Keratinocyte (primary cell): ENCODE measurements around the gene PTBP1. TPM values are rescaled to one million over a fixed set of nuclear protein-coding genes. Genes with fewer than 3 reads are reported as not detected.

Source experiments
- DNase-seq: peaks from one replicate; pipeline ENCODE4 v3.0.0-alpha.2; 2011; ENCODE audit warnings: low read depth, missing footprints, low spot score
- FAIRE-seq: peaks from 2 replicates; lab custom pipeline; 2011; peaks lifted over from hg19 to GRCh38; lab: Jason Lieb, UNC
- H2AFZ ChIP-seq: 2 replicates; pipeline ENCODE4 v1.6.0; 2012; ENCODE audit warnings: low read length, control low read depth, inconsistent platforms; ENCODE audit not compliant: control insufficient read depth
- H3K27ac ChIP-seq: 2 replicates; pipeline ENCODE4 v1.5.1; 2011; ENCODE audit warnings: low read length; ENCODE audit not compliant: control insufficient read depth, insufficient read depth
- H3K27me3 ChIP-seq: 3 replicates; pipeline ENCODE4 v1.6.0; 2011; ENCODE audit warnings: low read length; ENCODE audit not compliant: control insufficient read depth, insufficient read depth; ENCODE audit errors: extremely low read depth
- H3K36me3 ChIP-seq, 2 experiments: 2 replicates in 1 of 2; 3 replicates in 1 of 2; pipeline ENCODE4 v1.5.1; 2011; ENCODE audit warnings: low read length in 2 of 2, mild to moderate bottlenecking in 1 of 2; ENCODE audit not compliant: control insufficient read depth in 2 of 2, insufficient read depth in 2 of 2; ENCODE audit errors: extremely low read depth in 1 of 2
- H3K4me1 ChIP-seq: 3 replicates; pipeline ENCODE4 v1.5.1; 2011; ENCODE audit warnings: low read length; ENCODE audit not compliant: control insufficient read depth, insufficient read depth; ENCODE audit errors: extremely low read depth
- H3K4me2 ChIP-seq: 3 replicates; pipeline ENCODE4 v1.6.0; 2011; ENCODE audit warnings: low read depth, low read length; ENCODE audit not compliant: control insufficient read depth, insufficient read depth; ENCODE audit errors: extremely low read depth
- H3K4me3 ChIP-seq, 3 experiments: fragments of 200-600 bp in 1 of 3; sonication (generic) in 1 of 3; 2 replicates in 2 of 3; 3 replicates in 1 of 3; pipeline ENCODE4 v1.5.1; 2011 to 2016; ENCODE audit warnings: low read length in 3 of 3, mild to moderate bottlenecking in 3 of 3, control low read depth in 2 of 3, inconsistent platforms in 1 of 3, low read depth in 1 of 3, mixed read lengths in 1 of 3, mixed run types in 1 of 3, moderate library complexity in 1 of 3; ENCODE audit not compliant: control insufficient read depth in 2 of 3, insufficient read depth in 2 of 3; ENCODE audit errors: extremely low read depth in 1 of 3
- H3K79me2 ChIP-seq: 2 replicates; pipeline ENCODE4 v1.6.0; 2012; ENCODE audit warnings: low read length; ENCODE audit not compliant: control insufficient read depth, insufficient read depth
- H3K9ac ChIP-seq: 3 replicates; pipeline ENCODE4 v1.6.0; 2011; ENCODE audit warnings: low read length; ENCODE audit not compliant: control insufficient read depth, insufficient read depth; ENCODE audit errors: extremely low read depth
- H3K9me1 ChIP-seq: 3 replicates; pipeline ENCODE4 v1.6.0; 2011; ENCODE audit warnings: low read length; ENCODE audit not compliant: control insufficient read depth, insufficient read depth; ENCODE audit errors: extremely low read depth
- H3K9me3 ChIP-seq: 2 replicates; pipeline ENCODE4 v1.5.1; 2012; ENCODE audit warnings: low read depth, low read length; ENCODE audit not compliant: control insufficient read depth
- H4K20me1 ChIP-seq: 3 replicates; pipeline ENCODE4 v1.6.0; 2011; ENCODE audit warnings: low read length; ENCODE audit not compliant: control insufficient read depth, insufficient read depth; ENCODE audit errors: extremely low read depth
- CTCF ChIP-seq, 3 experiments: IDR thresholded peaks in 1 of 3; conservative IDR thresholded peaks in 1 of 3; optimal IDR thresholded peaks in 1 of 3; 2 replicates in 2 of 3; 3 replicates in 1 of 3; pipeline versions ENCODE3 to v1.5.1; 2011; ENCODE audit warnings: low read length in 3 of 3, mild to moderate bottlenecking in 3 of 3, moderate library complexity in 2 of 3, control low read depth in 1 of 3, inconsistent platforms in 1 of 3; ENCODE audit not compliant: insufficient read depth in 2 of 3; ENCODE audit errors: extremely low read depth in 1 of 3
- EZH2 ChIP-seq: IDR thresholded peaks from one replicate; pipeline ENCODE4 v1.6.1; 2012; ENCODE audit warnings: inconsistent platforms, mild to moderate bottlenecking, low read length, moderate library complexity
- dilution Hi-C: fragments of 300-500 bp; cut with MboI; formaldehyde crosslinking; loops from one replicate; pipeline ENCODE4 v1.7.0; 2020; ENCODE audit warnings: low sequenced_read_pairs; ENCODE audit not compliant: extremely low pct_ligation_motif_present
- polyA plus RNA-seq, 5 experiments: library from polyadenylated mRNA; depleted of rRNA in 3 of 5; stranded (reverse) in 3 of 5; stranded (forward) in 1 of 5; unstranded in 1 of 5; fragments of >200 nt; gene quantifications; 1 replicate in 1 of 5; 2 replicates in 3 of 5; 3 replicates in 1 of 5; pipeline versions ENCODE4 v1.2.1 to v1.2.3, GENCODE V29; 2011 to 2012; ENCODE audit warnings: missing spikeins in 2 of 5, low read depth in 1 of 5, low replicate concordance in 1 of 5

Gene PTBP1
- polyA plus RNA-seq, 1 donor (not counting 4 experiments of a cell fraction or from before 2014, with no cell fraction given), result 117 TPM

- TF ChIP-seq CTCF (optimal IDR thresholded peaks at IDR 0.05 in 1 of 3, IDR thresholded peaks at IDR 0.05 in 1 of 3, conservative IDR thresholded peaks at IDR 0.05 in 1 of 3; ENCODE audit: extremely low read depth in 1 of 3, insufficient read depth in 2 of 3, low read length in 3 of 3) (no peak), EZH2 (no peak)
- Histone ChIP-seq H3K27ac (no peak overlapping the region), H3K9me1 (no peaks in the 10 kb centered on the region), H3K4me3 (no peak overlapping the region), H3K9me3 (no peaks in the 10 kb centered on the region), H3K79me2 (no peaks in the 10 kb centered on the region), H3K27me3 (no peaks in the 10 kb centered on the region), H3K9ac (no peak overlapping the region), H2AFZ (no peak overlapping the region), H3K36me3 (no peaks in the 10 kb centered on the region), H3K4me1 (peaks cover 16% of the 10 kb centered on the region), H4K20me1 (no peaks in the 10 kb centered on the region), H3K4me2 (no peak overlapping the region)
- no peak for FAIRE-seq
- dilution Hi-C loops, result no loop called here
- DNase-seq, result no peak
Measured at GRCh38 chr19:791567-792305, 5.5 kb upstream of the PTBP1 start.

GRCh38 chr19:792306-792885 lies 4.9 kb upstream of the PTBP1 start:
- Histone ChIP-seq H3K4me3 (no peak overlapping the region), H3K4me1 (peaks cover 16% of the 10 kb centered on the region), H3K9ac (no peak overlapping the region), H3K9me3 (no peaks in the 10 kb centered on the region), H3K9me1 (no peaks in the 10 kb centered on the region), H3K4me2 (no peak overlapping the region), H4K20me1 (no peaks in the 10 kb centered on the region), H3K79me2 (no peaks in the 10 kb centered on the region), H3K36me3 (no peaks in the 10 kb centered on the region), H2AFZ (no peak overlapping the region), H3K27ac (no peak overlapping the region), H3K27me3 (no peaks in the 10 kb centered on the region)
- DNase-seq (no peak), FAIRE-seq (no peak)
- dilution Hi-C loops, result no loop called here
- TF ChIP-seq CTCF (optimal IDR thresholded peaks at IDR 0.05 in 1 of 3, IDR thresholded peaks at IDR 0.05 in 1 of 3, conservative IDR thresholded peaks at IDR 0.05 in 1 of 3; ENCODE audit: extremely low read depth in 1 of 3, insufficient read depth in 2 of 3, low read length in 3 of 3) (no peak), EZH2 (no peak)
